NCI-H2107 (cell line): ENCODE data around the gene KCTD16.

ENCODE experiments used
- DNase-seq: peaks from one replicate; lab custom pipeline; 2025; lab: John Stamatoyannopoulos, UW

The KCTD16 gene

DNA sequence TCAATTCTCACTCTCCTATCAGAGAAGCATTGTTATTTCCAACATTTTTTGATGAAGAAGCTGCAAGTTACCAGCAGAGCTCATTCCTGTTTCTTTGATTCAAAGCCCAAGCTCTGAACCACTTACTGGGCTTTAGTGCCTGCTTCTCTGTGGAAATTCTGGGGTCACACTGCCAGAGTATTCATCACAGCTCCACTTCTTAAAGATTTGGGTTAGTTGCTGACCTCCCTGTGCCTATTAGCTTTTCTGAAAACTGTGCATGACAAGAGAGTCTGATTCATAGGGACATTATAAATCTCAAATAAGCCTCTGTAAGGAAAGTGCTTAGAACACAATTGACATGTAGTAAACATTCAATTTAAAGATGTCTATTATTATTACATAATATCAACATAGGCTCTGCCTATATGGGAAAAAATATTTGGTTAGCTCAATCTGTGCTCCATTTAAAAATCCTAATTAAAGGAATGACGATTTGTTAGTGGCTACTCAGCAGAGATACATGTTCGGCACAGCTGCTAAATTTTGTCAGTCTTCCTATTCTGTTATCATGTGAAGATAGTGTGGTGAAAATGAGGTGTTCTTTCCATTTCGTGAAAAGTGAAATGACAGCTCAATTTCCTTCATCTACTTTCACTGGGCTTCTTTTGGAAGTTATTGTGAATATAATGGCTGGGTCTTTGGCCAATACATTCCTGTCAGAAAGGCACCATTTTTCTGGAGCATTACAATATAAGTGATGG is 293.0 kb downstream of the KCTD16 start:
- no peak for DNase-seq

DNA sequence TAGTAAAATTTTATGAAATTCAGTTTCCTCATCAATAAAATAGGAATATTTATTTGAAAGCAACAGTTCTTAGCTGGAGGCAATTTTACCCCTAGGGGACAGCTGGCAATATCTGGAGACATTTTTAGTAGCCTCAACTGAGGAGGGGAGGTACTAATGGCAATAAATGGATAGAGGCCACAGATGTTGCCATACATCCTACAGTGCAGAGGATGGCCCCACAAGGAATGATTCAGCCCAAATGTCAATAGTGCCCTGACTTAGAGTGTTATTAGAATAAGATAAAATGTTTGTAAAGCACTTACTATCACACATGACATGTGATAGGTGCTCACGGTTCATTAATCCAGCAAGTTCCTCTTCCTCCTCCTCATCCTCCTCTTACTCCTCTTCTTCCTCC is 293.6 kb downstream of the KCTD16 start:
- no peak for DNase-seq

DNA sequence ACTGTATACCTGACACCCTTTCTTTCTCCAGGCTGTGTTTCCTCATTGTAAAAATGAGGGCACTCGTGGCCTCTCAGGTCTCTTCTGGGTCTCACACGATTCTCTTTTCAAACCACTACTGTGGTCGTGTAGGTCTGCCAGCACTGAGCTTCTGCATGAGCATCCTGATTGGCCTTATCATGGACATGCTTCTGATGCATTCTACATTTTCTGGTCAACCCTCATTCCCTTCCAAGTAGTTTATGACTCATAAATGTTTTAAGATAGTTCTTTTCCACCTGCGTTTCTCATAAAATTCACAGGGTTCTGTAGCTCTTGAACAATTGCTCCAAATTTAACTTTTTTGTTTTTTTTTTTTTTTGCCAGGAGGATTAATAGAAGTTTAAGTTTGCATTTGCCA is 294.8 kb downstream of the KCTD16 start:
- DNase-seq: peak; percentile 43

DNA sequence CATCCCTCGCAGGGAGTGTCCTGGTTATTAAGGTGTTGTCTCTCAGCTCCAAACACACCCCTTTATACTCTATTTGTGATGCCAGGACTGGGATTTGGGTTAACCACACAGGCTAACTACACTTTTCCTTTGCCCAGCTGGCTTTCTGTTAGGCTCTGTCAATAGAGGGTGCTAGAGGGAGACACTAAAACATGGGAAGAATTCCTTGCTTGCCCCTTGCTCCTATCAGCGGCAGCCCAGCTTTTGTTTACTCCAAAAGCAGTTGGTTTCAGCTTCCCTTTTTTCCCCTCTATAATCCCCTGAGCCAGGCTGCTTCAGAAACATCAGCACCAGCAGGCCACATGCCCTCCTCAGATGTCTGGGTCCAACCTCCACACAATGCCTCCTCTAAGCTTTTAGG is 297.1 kb downstream of the KCTD16 start:
- DNase-seq: peak; percentile 49

DNA sequence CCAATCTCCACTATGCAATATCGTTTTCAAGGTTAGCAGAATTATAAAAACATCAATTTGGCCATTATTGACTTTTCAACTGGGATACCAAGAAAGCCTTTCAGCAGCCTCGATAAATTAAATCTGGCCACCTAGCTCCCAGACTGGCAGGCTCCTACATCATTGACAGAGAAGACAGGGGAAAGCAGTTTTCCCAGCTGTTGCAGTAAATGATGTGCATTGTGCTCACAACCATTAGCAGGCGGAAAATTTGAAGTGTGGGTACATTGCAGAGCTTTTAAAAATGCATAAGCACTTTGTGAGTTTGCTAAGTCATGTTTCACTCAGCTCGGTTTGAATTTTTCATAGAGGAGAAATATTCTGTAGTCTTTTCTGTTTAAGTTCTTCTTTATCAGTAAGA is 297.9 kb downstream of the KCTD16 start:
- DNase-seq: no peak

DNA sequence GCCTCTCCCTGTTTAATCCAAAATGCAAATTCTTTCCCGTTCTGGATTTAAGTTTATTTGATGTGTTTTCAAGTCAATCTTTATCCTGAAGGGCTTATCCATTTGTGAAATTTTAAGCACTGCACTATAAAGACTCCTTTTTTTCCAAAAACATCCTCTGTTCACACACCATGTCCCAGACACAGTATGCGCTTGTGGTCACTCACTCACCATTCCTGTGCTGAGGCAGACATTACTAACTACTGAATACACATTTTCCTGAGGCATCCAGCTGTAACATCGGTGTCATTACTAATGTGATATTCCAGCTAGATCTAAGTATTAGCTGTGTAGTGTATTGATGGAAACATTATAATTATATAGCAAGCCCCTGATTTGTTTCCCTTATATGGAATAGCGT is 298.4 kb downstream of the KCTD16 start:
- DNase-seq: no peak

DNA sequence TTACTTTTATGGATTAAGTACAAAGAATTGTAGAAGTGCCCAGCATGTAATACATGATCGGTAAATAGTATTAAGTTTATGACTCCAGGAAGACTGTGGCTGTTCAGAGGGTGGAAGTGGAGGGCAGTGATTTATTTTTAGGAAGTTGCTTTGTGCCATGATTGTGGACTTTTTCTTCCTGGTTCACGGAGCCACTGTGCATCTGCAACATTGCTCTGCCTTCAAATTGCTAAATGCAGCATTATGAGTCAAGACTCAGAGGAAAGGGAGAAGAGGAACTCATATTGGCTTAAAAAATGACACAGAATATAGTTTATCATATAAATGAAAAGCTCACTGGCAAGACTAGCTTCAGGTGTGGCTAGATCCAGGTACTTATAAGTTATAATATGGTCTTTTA is 301.5 kb downstream of the KCTD16 start:
- no peak for DNase-seq

DNA sequence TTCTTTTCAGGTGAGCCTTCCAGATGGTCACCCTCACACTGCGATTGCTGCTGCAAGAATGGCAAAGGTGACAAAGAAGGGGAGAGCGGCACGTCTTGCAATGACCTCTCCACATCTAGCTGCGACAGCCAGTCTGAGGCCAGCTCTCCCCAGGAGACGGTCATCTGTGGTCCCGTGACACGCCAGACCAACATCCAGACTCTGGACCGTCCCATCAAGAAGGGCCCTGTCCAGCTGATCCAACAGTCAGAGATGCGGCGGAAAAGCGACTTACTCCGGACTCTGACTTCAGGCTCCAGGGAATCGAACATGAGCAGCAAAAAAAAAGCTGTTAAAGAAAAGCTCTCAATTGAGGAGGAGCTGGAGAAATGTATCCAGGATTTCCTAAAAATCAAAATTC is 303.0 kb downstream of the KCTD16 start:
- DNase-seq: no peak

DNA sequence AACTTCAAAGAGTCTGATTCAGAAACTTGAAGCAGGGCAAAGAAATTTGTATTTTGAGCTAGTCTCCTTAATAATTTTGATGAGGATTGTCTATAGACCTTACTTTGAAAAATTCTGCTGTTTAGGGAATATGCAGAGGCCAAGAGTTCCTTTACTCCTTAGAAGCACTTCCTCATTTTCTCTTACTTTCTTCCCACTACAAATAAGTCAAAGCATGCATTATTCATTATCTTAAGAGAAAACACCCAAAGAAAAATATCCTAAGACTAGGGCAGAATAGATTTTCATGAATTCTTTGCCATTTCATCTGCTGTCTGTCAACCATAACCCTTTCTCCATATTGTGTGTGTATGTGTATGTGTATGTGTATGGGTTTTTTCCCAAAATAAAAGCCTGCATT is 307.9 kb downstream of the KCTD16 start:
- DNase-seq: no peak

DNA sequence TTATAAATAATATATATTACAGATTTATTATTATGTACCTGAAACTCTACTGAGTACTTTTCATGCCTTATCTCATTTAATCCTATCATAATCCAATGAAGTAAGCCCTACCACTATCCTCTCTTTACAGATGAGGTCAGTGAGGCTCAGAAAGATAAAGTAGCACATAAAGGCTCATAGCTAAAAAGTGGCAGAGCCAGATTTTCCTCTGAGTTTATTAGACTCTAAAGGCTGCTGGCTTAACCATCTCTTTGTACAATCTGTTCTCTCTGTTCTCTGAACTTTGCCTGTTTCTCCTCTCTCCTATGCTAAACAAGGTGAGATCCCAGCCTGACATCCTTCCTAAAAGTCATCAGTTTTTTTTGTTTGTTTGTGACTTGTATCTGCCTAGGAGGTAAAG is 311.2 kb downstream of the KCTD16 start:
- no peak for DNase-seq

DNA sequence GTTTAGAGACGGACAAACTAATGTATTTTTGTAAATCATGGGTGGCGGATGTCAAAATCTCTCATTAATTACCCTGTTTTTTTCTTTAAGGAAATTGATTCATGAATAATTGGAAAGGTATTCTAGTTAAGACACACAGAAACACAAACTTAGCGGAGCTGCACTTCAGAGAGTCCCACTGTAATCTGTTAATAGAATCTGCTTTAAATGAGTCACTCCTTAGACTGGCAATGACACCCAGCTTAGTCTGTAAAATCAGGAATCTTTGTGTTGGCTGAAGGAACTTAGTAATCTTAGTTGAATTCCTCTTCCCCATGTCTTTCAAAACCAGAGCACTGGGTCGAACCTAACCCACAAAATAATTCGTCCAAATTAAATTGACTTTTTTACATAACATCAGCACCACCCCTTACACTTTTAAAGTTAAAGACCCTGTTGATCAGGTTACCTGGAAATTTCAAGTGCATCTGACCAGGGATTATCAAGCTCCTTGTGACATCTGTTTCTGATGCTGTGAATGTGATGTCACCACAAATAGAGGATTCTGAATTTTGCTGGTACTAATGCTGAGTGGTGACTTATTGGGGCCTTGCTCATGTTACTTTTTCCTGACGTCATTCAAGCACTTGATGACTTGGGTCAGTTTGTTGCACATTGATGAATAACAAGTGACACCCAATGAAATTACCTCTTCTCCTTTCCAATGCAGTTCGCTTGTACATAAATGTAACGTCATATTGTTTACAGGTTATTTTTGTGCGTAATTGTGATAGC is 313.6 kb downstream of the KCTD16 start:
- DNase-seq: no peak

DNA sequence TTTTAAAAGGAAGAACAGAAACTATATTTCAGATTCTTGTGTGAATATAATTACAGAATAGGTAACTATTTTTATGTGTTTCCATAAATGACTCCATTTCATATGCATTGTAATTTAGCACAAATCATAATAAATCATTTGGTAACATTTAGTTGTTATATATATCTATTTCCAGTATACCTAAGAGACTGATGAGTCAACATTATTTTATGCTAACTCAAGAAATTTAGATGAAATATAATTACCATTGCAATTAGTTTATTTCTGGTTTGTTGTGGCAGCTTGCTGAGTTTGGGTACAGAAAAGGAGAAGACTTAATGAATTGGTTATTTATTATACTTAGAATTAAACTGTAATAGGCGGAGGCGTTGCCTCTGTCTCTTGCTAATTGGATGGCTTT is 314.9 kb downstream of the KCTD16 start:
- no peak for DNase-seq

DNA sequence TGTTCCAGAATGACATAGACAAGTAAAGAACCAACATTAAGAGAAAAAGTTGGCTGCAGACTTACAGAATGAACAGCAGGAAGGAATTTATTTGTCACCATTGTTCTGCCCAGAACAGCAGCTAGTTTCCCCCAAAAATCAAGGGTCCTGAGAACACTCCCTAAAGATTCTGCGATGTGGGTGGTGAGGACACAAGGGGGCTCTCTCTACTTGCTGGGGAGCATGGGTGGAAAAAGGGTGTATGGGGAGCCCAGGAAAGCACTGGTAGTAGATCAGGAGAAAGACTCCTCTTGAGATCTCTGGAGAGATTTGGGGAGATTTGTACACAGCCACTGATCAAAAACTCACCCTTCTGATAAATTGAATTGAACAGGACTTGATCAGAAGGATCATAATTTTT is 316.5 kb downstream of the KCTD16 start:
- DNase-seq: no peak

DNA sequence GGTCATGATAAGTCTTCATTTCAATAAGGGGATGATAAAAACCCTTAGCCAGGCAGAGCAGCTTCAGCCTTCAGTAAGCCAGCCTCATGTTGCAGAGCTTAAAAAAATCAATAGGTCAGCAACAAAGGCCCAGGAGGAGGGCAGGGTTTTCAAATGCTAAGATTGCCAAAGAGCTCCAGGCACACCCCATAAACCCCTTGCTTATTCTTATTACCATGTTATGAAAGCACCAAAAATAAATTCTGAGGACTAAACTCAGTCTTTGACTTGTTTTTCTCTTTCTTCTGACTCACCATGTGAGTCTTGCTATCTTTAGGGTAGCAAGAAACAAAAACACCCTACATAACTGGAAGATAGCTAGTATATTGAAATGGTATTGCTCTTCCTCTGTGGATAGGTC is 317.1 kb downstream of the KCTD16 start:
- no peak for DNase-seq

DNA sequence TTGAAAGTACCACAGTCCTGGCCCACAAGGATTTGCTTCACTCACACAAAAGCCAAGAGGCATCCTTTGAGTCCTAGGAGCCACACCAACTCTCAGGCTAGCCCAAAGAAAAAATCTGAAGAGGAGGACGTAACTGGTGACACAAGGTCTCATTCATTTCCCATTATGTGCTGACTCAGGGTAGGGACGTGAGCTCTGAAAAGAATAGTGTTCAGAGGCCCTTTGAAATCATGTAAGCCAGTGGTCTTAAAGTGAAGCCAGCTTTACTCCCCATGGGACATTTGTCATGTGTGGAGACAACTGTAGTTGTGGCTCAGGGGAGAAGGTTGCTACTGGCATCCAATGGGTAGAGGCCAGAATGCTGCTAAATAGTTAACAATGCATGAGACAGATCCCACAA is 332.4 kb downstream of the KCTD16 start:
- DNase-seq: no peak

DNA sequence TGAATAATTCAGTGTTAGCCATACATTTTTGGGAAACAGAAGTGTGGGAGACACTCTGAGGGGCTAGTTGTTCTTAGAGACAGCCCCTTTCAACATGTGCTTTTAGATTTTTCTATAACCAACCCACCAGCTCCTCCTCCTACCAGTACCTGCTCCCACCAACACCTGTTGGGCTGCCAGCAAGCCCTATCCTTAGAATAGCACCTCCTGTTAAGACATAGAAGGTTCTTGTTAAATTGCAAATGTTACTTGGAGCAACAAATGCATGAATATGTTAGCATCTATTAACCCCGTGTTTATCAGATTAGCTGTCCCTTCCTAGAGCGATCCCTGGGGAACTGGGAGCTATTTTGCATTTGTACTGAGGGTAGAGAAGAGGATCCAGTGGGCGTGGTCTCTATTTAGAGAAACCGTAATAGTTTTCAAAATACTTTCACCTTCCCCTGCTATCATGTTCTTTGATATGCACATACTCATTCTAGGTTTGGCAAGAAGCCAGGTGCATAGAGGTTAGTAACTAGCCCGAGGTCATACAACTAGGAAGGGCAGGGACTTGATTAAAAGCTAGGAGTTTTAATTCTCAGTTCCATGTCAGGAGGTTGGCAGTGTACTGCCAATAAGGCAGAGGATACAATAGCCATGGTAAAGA is 334.4 kb downstream of the KCTD16 start:
- no peak for DNase-seq

DNA sequence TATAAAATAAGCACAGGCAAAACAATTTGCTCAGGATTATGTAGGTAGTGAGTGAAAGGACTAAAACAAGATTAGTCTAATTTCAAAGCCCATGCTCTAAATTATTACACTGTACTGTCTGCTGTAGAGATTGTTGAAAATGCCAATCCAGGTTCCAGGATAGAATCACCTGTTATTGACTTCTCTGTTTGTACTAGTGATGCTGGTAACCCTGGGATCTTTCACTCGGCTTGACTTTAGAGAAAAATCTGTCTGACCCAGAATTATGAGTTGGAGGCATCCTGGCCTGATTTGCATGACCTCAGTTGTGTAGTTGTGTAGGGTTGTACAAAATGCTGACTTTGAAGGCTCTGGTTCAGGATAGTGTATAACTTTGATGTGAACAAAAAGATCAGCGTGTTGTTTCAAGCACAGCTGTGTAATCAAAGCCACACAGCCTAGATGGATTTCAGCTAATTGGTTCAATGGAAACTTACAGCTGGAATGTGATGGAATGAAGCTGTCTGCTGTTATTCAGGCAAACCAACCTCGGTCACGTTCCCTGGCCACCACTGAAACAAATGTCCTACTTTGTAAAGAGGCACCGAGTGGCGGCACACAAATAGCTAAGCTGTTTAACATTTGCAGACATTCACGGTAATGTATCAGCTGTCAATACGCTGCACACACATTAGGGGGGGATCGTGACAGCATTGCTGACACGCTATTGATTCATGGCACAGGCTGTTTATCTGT is 340.3 kb downstream of the KCTD16 start:
- no peak for DNase-seq

DNA sequence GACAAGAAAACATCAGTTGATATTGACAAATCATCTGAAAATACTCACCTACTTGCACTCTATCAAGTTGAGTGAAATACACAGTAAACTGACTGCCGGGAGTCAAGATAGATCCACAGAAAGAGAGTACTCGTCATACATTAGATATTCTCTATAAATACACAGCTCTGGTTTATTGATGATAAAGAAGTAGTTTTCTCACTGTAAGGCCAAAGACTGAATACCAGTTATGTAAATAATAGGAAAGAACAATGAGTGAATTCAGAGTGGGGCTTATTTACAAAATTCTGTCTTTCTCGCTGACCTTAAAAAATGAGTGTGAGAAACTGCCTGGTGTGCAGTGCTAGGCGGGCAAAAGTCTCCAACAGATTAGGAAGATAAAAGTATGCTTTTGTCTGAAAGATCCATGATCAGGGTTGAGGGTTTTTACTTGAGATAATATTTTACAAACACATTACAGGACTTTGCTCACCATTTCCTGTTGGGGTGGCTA is 341.0 kb downstream of the KCTD16 start:
- no peak for DNase-seq

DNA sequence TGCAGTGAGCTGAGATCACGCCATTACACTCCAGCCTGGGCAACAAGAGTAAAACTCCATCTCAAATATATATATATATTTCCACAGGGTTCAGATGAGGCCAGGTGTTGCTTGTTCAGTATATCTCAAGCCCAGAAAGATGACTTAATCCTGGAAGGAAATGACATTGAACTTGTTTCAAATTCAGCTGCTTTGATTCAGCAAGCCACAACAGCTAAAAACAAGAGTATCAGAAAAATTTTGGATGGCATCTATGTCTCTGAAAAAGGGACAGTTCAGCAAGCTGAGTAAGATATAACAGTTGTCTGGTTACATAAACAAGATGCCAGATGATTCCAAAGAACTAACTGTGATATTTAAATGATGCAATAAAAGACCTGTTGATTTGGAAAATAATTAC is 352.0 kb downstream of the KCTD16 start:
- no peak for DNase-seq

DNA sequence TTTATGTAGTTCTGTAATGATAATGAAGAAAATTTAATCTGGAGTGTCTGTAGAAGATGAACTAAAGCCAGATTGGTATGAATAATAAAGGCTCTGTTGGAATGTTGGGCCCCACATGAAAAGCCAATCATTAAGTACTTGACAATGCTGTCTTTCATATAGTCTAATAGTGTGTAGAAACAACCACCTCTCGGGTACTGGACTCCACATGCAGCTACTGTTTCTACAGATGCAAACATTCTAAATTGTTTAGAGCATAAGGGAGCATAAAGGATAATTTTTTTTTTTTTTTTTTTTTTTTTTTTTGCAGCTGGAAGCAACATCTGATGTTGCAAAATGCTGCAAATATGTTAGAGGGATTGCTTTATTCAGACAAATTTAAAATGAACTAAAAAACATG is 354.3 kb downstream of the KCTD16 start:
- DNase-seq: no peak

DNA sequence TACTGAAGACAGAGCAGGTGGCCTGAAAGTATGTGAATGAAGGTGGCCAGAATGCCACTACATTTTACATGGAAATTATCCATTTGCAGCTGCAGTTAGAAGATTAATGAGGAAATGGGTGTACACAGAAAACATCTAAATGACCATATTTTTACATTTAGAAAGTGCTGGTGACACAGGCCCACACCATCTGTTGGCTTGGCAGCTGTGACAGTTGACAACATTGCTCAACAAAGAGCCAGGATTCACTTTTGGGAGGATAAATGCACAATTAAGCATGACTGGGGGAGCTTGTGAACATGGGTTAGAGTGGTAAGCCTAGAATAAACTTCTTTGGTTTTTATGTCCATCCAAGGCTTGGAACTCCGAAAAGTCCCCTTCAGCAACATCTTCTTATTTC is 360.5 kb downstream of the KCTD16 start:
- DNase-seq: no peak
